ENCODE results near the gene ARHGAP15.

DNA sequence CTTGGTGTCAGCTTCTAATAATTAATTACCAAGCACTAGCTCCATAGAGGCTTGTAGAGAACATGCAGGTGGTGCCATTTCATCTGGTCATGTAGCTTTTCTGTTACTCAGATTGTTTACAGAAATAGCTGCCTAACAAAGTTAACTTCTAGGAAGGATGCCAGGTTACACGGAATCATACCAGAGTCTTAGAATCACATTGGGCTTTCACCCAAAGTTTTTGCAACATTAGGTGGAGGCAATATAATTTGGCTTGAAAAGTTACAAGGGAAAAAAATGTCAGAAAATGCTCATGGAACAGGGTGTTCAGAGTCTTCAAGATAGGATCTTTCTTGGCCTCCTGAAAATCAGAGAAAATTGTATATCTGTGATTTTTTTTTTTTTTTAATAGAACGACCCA lies 135.6 kb downstream of the ARHGAP15 start:
- TF ChIP-seq CTCF (IDR thresholded peaks at IDR 0.05) (no peak), ZFX (IDR thresholded peaks at IDR 0.05; ENCODE audit: borderline replicate concordance) (no peak)

Data from 22Rv1 (cell line).